Neuronal stem cell (in vitro differentiated cells): Measurements from ENCODE around the gene LRRTM4.

Source experiments
- DNase-seq: peaks from one replicate; pipeline ENCODE4 v3.0.0-alpha.2; 2013; ENCODE audit warnings: low spot score
- H2AFZ ChIP-seq: one replicate; pipeline ENCODE4 v1.6.1; 2013; ENCODE audit warnings: mild to moderate bottlenecking, low read length, inconsistent platforms
- H2AK5ac ChIP-seq: 2 replicates; pipeline ENCODE4 v1.6.1; 2013; ENCODE audit warnings: low read depth, mild to moderate bottlenecking, inconsistent platforms, low read length, moderate library complexity, mixed read lengths
- H2BK120ac ChIP-seq: 2 replicates; pipeline ENCODE4 v1.6.1; 2013; ENCODE audit warnings: low read depth, mild to moderate bottlenecking, inconsistent platforms, low read length, moderate library complexity, mixed read lengths
- H2BK12ac ChIP-seq: one replicate; pipeline ENCODE4 v1.6.1; 2013; ENCODE audit warnings: low read length, inconsistent platforms
- H2BK15ac ChIP-seq: 2 replicates; pipeline ENCODE4 v1.6.1; 2013; ENCODE audit warnings: mild to moderate bottlenecking, low read length, inconsistent platforms, mixed read lengths
- H2BK5ac ChIP-seq: one replicate; pipeline ENCODE4 v1.6.1; 2013; ENCODE audit warnings: inconsistent platforms, mild to moderate bottlenecking, low read length, moderate library complexity
- H3K14ac ChIP-seq: one replicate; pipeline ENCODE4 v1.6.1; 2013; ENCODE audit warnings: low read length, inconsistent platforms
- H3K18ac ChIP-seq: 2 replicates; pipeline ENCODE4 v1.6.1; 2013; ENCODE audit warnings: low read length, inconsistent platforms
- H3K23ac ChIP-seq: 2 replicates; pipeline ENCODE4 v1.6.1; 2013; ENCODE audit warnings: low read depth, mild to moderate bottlenecking, mixed read lengths, low read length, inconsistent platforms; ENCODE audit not compliant: poor library complexity
- H3K27ac ChIP-seq: replicated peaks from 3 replicates; pipeline ENCODE4 v1.5.1; 2013; ENCODE audit warnings: low read length, inconsistent platforms
- H3K27me3 ChIP-seq, 3 experiments: 2 replicates each; pipeline ENCODE4 v1.6.1; 2013; ENCODE audit warnings: low read length in 3 of 3, mild to moderate bottlenecking in 2 of 3, inconsistent platforms in 1 of 3, low read depth in 1 of 3, mixed read lengths in 1 of 3, moderate library complexity in 1 of 3; ENCODE audit not compliant: control insufficient read depth in 3 of 3, insufficient read depth in 3 of 3
- H3K36me3 ChIP-seq, 2 donors: replicated peaks in 1 of 2; 2 replicates each; pipeline ENCODE4 v1.6.1; 2013; ENCODE audit warnings: low read length in 2 of 2; ENCODE audit not compliant: control insufficient read depth in 2 of 2, insufficient read depth in 2 of 2
- H3K4ac ChIP-seq: 2 replicates; pipeline ENCODE4 v1.6.1; 2013; ENCODE audit warnings: inconsistent platforms, mild to moderate bottlenecking, low read length, moderate library complexity
- H3K4me1 ChIP-seq, 2 donors: 1 replicate in 1 of 2; 2 replicates in 1 of 2; pipeline ENCODE4 v1.6.1; 2013; ENCODE audit warnings: low read length in 2 of 2, low read depth in 1 of 2; ENCODE audit not compliant: control insufficient read depth in 2 of 2, insufficient read depth in 1 of 2
- H3K4me2 ChIP-seq: one replicate; pipeline ENCODE4 v1.6.1; 2013; ENCODE audit warnings: mild to moderate bottlenecking, low read length, inconsistent platforms; ENCODE audit not compliant: insufficient read depth, poor library complexity, severe bottlenecking
- H3K4me3 ChIP-seq, 2 donors: 2 replicates each; pipeline ENCODE4 v1.5.1; 2013; ENCODE audit warnings: low read length in 2 of 2, mild to moderate bottlenecking in 2 of 2, inconsistent platforms in 1 of 2, moderate library complexity in 1 of 2
- H3K79me1 ChIP-seq: one replicate; pipeline ENCODE4 v1.6.1; 2013; ENCODE audit warnings: low read depth, mild to moderate bottlenecking, inconsistent platforms, low read length, moderate library complexity
- H3K9ac ChIP-seq: one replicate; pipeline ENCODE4 v1.6.1; 2013; ENCODE audit warnings: mild to moderate bottlenecking, low read depth, low read length, inconsistent platforms; ENCODE audit not compliant: poor library complexity
- H3K9me3 ChIP-seq, 2 donors: replicated peaks in 1 of 2; 2 replicates each; pipeline versions ENCODE3 to v1.6.1; 2013; ENCODE audit warnings: low read length in 2 of 2, mild to moderate bottlenecking in 2 of 2, inconsistent platforms in 1 of 2, low read depth in 1 of 2, mixed read lengths in 1 of 2, moderate library complexity in 1 of 2; ENCODE audit not compliant: control insufficient read depth in 2 of 2, insufficient read depth in 1 of 2
- H4K8ac ChIP-seq: one replicate; pipeline ENCODE4 v1.6.1; 2013; ENCODE audit warnings: low read depth, mild to moderate bottlenecking, inconsistent platforms, low read length, moderate library complexity
- H4K91ac ChIP-seq: one replicate; pipeline ENCODE4 v1.6.1; 2013; ENCODE audit warnings: low read length, low read depth, mild to moderate bottlenecking, inconsistent platforms; ENCODE audit not compliant: poor library complexity
- WGBS, 2 donors: extraction: QIAGEN DNeasy Blood & Tissue Kit; methylation state at CpG; one replicate each; pipeline ENCODE4 v1.1.7; 2013; ENCODE audit warnings: missing lambda C conversion rate in 2 of 2, mixed read lengths in 1 of 2; ENCODE audit not compliant: insufficient read length in 2 of 2, insufficient replicate concordance in 1 of 2; ENCODE audit errors: extremely low coverage in 2 of 2; 5-methylcytosine and 5-hydroxymethylcytosine counted together

LRRTM4 gene

DNA sequence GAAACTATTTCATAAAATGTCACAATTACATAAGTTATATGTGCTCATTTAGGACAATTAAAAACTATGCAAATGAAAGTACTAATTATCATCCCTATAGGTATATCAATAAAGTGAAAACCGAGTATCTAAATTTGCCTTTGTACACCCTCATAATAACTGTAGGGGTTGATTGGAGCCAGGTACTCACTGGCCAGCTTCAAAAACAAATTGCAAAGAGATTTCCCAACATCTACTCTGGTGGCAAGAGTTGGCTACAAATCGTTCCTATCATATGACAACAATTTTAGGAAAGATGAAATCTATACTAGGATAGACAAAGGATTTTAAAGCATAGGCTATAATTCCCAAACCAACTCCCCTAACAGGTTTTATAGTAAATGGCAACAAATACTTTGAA lies 556.4 kb downstream of the LRRTM4 start:
- Histone ChIP-seq H4K8ac (no peak overlapping the region), H3K36me3 (no peaks in the 10 kb centered on the region), H3K14ac (no peak overlapping the region), H3K4ac (no peak overlapping the region), H3K79me1 (no peaks in the 10 kb centered on the region), H2BK15ac (no peak overlapping the region), H2BK120ac (no peak overlapping the region), H2AFZ (no peak overlapping the region), H3K27ac (no peak overlapping the region), H3K27me3 (no peaks in the 10 kb centered on the region), H3K4me1 (no peaks in the 10 kb centered on the region), H2BK5ac (no peak overlapping the region), H3K23ac (no peak overlapping the region), H3K18ac (no peak overlapping the region), H3K9ac (no peak overlapping the region), H4K91ac (no peak overlapping the region), H2BK12ac (no peak overlapping the region), H3K4me2 (no peak overlapping the region), H3K4me3 (no peak overlapping the region), H3K9me3 (no peaks in the 10 kb centered on the region), H2AK5ac (no peak overlapping the region)
- no CpG with 5 or more reads among the region's 2 CpGs for WGBS, 2 donors
- DNase-seq, result no peak

DNA sequence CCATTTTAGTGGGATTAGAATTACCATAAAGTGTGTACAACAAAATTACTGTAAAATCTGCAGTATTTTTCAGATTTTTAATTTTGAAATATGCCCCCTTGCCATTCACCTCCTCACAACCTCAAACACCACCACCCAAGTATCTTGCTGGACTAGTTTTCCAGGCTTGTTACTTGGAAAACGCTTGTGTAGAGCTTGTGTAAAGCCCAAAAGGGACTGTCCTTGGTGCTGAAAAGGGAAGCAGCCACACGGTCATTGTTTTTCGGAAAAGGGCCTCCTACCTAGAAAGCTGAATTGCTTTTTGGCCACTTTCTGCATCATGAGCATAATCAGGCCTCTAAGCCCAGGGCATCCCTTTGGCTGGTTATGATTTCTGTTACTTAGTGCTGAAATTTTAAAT lies 563.4 kb downstream of the LRRTM4 start:
- no peak overlapping the region for H3K18ac ChIP-seq
- H3K9me3 ChIP-seq, result no peaks in the 10 kb centered on the region
- no peak overlapping the region for H4K8ac ChIP-seq
- no peak overlapping the region for H3K4ac ChIP-seq
- H4K91ac ChIP-seq, result no peak overlapping the region
- no peaks in the 10 kb centered on the region for H3K36me3 ChIP-seq
- no peak overlapping the region for H2AK5ac ChIP-seq
- H3K27me3 ChIP-seq, result no peaks in the 10 kb centered on the region
- WGBS, 2 donors, result no CpG with 5 or more reads among the region's 3 CpGs
- no peak overlapping the region for H2BK12ac ChIP-seq
- no peak overlapping the region for H3K14ac ChIP-seq
- H3K9ac ChIP-seq, result no peak overlapping the region
- no peak overlapping the region for H3K4me2 ChIP-seq
- peak; percentile 65 for DNase-seq
- no peak overlapping the region for H2BK5ac ChIP-seq
- H3K27ac ChIP-seq, result no peak overlapping the region
- H3K4me1 ChIP-seq, result no peaks in the 10 kb centered on the region
- H3K79me1 ChIP-seq, result no peaks in the 10 kb centered on the region
- H2AFZ ChIP-seq, result no peak overlapping the region
- H2BK15ac ChIP-seq, result no peak overlapping the region
- no peak overlapping the region for H3K4me3 ChIP-seq
- H3K23ac ChIP-seq, result no peak overlapping the region
- no peak overlapping the region for H2BK120ac ChIP-seq

DNA sequence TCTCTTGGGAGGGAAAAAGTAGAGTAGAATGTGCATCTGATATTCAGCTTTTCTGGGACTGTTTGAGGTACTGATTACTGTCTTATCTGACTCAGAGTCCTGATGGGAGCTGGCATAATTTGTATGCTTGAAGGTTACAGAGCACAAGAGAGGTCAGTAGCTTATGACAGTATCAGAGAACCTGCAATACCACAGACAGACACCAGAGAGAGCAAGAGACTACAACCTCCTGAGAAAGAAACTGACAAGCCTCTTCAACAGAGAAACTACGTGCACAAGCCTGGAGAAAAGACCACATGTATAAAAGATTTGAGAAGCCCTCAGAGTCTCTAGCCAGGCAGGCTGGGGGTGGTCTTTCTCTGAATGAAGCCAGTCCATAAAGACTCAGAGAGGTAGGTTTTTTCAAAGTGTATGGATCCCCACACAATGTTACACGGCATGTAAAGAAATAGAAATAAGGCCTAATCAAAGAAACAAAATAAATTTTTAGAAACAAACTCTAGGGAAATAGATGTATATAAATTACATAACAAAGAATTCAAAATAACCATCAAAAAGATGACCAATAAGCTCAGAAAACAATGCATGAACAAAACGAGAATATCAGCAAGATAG lies 568.3 kb downstream of the LRRTM4 start:
- no peak overlapping the region for H4K8ac ChIP-seq
- no peak overlapping the region for H3K27ac ChIP-seq
- H3K36me3 ChIP-seq, result no peaks in the 10 kb centered on the region
- H2BK5ac ChIP-seq, result no peak overlapping the region
- H4K91ac ChIP-seq, result no peak overlapping the region
- no peaks in the 10 kb centered on the region for H3K79me1 ChIP-seq
- no peaks in the 10 kb centered on the region for H3K9me3 ChIP-seq
- H3K4ac ChIP-seq, result no peak overlapping the region
- H2BK120ac ChIP-seq, result no peak overlapping the region
- DNase-seq, result peak; percentile 67
- no peaks in the 10 kb centered on the region for H3K27me3 ChIP-seq
- no peak overlapping the region for H2AFZ ChIP-seq
- WGBS, 2 donors, result no CpG with 5 or more reads among the region's 3 CpGs
- no peak overlapping the region for H2BK15ac ChIP-seq
- no peak overlapping the region for H3K18ac ChIP-seq
- no peak overlapping the region for H3K4me3 ChIP-seq
- H3K9ac ChIP-seq, result no peak overlapping the region
- no peak overlapping the region for H3K23ac ChIP-seq
- H3K14ac ChIP-seq, result no peak overlapping the region
- no peak overlapping the region for H3K4me2 ChIP-seq
- H2BK12ac ChIP-seq, result no peak overlapping the region
- no peak overlapping the region for H2AK5ac ChIP-seq
- H3K4me1 ChIP-seq, result no peaks in the 10 kb centered on the region

GRCh38 chr2:76946631-76947145 lies 575.5 kb downstream of the LRRTM4 start:
- Histone ChIP-seq H3K4me2 (no peak overlapping the region), H2AFZ (no peak overlapping the region), H3K27me3 (no peaks in the 10 kb centered on the region), H2AK5ac (no peak overlapping the region), H3K36me3 (no peaks in the 10 kb centered on the region), H2BK5ac (no peak overlapping the region), H3K9ac (no peak overlapping the region), H4K91ac (no peak overlapping the region), H3K14ac (no peak overlapping the region), H2BK15ac (no peak overlapping the region), H3K18ac (no peak overlapping the region), H2BK12ac (no peak overlapping the region), H3K79me1 (no peaks in the 10 kb centered on the region), H3K4me1 (peaks cover 0 to 2% of the 10 kb centered on the region in 2 donors), H3K23ac (no peak overlapping the region), H4K8ac (no peak overlapping the region), H2BK120ac (no peak overlapping the region), H3K9me3 (no peaks in the 10 kb centered on the region), H3K4ac (no peak overlapping the region), H3K27ac (no peak overlapping the region), H3K4me3 (no peak overlapping the region)
- DNase-seq, result no peak
- no CpG with 5 or more reads among the region's 2 CpGs for WGBS, 2 donors
